ENCODE data around the gene ARFGEF3.

DNA sequence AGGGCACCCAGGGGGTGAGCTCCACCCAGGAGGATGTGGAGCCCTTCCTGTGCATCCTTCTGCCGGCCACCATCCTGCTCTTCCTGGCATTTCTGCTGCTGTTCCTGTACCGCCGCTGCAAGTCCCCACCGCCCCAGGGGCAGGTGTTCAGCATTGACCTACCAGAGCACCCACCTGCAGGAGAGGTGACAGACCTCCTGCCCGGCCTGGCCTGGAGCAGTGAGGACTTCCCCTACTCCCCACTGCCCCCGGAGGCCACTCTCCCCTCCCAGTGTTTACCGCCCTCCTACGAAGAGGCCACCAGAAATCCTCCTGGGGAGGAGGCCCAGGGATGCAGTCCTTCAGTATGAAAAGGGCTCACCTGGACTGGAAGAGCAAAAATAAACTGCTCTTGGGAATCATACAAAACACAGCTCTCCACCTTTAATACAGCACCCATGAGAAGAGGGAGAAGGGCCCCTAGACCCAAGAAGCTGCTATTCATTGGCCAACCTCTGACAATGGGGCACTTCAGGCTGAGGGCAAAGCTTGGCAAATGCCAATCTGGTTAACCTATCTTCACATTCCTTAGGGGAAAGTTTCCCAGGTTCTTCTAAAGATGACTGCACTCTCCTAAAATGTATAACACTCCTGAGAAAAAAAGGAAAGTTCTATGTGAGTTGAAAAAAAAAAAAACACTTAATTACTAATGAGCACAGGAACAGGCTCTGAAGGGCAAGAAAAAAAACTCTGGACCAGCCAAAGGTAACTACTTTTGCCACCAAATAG is 220.9 kb downstream of the ARFGEF3 start:
- TF ChIP-seq, protein P1, sequence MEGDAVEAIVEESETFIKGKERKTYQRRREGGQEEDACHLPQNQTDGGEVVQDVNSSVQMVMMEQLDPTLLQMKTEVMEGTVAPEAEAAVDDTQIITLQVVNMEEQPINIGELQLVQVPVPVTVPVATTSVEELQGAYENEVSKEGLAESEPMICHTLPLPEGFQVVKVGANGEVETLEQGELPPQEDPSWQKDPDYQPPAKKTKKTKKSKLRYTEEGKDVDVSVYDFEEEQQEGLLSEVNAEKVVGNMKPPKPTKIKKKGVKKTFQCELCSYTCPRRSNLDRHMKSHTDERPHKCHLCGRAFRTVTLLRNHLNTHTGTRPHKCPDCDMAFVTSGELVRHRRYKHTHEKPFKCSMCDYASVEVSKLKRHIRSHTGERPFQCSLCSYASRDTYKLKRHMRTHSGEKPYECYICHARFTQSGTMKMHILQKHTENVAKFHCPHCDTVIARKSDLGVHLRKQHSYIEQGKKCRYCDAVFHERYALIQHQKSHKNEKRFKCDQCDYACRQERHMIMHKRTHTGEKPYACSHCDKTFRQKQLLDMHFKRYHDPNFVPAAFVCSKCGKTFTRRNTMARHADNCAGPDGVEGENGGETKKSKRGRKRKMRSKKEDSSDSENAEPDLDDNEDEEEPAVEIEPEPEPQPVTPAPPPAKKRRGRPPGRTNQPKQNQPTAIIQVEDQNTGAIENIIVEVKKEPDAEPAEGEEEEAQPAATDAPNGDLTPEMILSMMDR (IDR thresholded peaks at IDR 0.05) = no peak
- no peak for TF ChIP-seq POLR2A (IDR thresholded peaks at IDR 0.05)
